Fibroblast of gingiva (primary cell): ENCODE results near the gene SNX3.
"Not testable (repeated sequence)": the region's sequence is repeated elsewhere in the genome, so short reads cannot be mapped to it uniquely, and the experiment has no call there.

Experiments used
- DNase-seq: peaks from one replicate; pipeline ENCODE4 v3.0.0-alpha.2; 2011; ENCODE audit warnings: low read depth

Gene SNX3

GRCh38 chr6:108260126-108260808 is 573 bp downstream of the SNX3 start:
- DNase-seq = peak; percentile 41

- no peak for DNase-seq
These were observed 6.1 kb downstream of the SNX3 start for GRCh38 chr6:108254433-108255410.

- DNase-seq = no peak
These were observed 7.6 kb downstream of the SNX3 start for GRCh38 chr6:108253241-108253640.

- no peak for DNase-seq
These were observed 8.8 kb downstream of the SNX3 start for GRCh38 chr6:108252055-108252454.

- DNase-seq = no peak
These were observed 9.6 kb downstream of the SNX3 start for GRCh38 chr6:108251252-108251651.

- DNase-seq = no peak
These were observed 10.5 kb downstream of the SNX3 start for GRCh38 chr6:108250240-108250866.

- DNase-seq = no peak
These were observed 12.8 kb downstream of the SNX3 start for GRCh38 chr6:108247965-108248536.

- DNase-seq = not testable (repeated sequence)
These were observed 15.7 kb downstream of the SNX3 start for GRCh38 chr6:108245095-108245494.

- no peak for DNase-seq
These were observed 17.0 kb downstream of the SNX3 start for GRCh38 chr6:108243836-108244235.

GRCh38 chr6:108242721-108243120 is 18.1 kb downstream of the SNX3 start:
- no peak for DNase-seq

- DNase-seq = no peak
These were observed 18.6 kb downstream of the SNX3 start for GRCh38 chr6:108242259-108242658.

- no peak for DNase-seq
These were observed 22.5 kb downstream of the SNX3 start for GRCh38 chr6:108238322-108238721.

GRCh38 chr6:108236791-108237190 is 24.0 kb downstream of the SNX3 start:
- no peak for DNase-seq

- no peak for DNase-seq
These were observed 25.7 kb downstream of the SNX3 start for GRCh38 chr6:108235127-108235526.

GRCh38 chr6:108228416-108228815 is 32.4 kb downstream of the SNX3 start:
- no peak for DNase-seq

GRCh38 chr6:108227290-108227689 is 33.5 kb downstream of the SNX3 start:
- no peak for DNase-seq

- DNase-seq = no peak
These were observed 38.3 kb downstream of the SNX3 start for GRCh38 chr6:108222504-108222903.

GRCh38 chr6:108222064-108222463 is 38.8 kb downstream of the SNX3 start:
- no peak for DNase-seq

- DNase-seq = no peak
These were observed 49.2 kb downstream of the SNX3 start for GRCh38 chr6:108211671-108212070.

- no peak for DNase-seq
These were observed 50.3 kb downstream of the SNX3 start for GRCh38 chr6:108210556-108210955.

GRCh38 chr6:108209738-108210137 is 51.1 kb downstream of the SNX3 start:
- no peak for DNase-seq

- DNase-seq = no peak
These were observed 53.8 kb downstream of the SNX3 start for GRCh38 chr6:108207013-108207412.
